CD14-positive monocyte (primary cell): Measurements from ENCODE around the gene ZNF627. TPM values are rescaled to one million over a fixed set of nuclear protein-coding genes. Genes with fewer than 3 reads are reported as not detected.
"Not testable (repeated sequence)": the region's sequence is repeated elsewhere in the genome, so short reads cannot be mapped to it uniquely, and the experiment has no call there.

Experiments used
- DNase-seq, 3 donors: peaks; one replicate each; pipeline ENCODE4 v3.0.0-alpha.2; 2011 to 2022
- H2AFZ ChIP-seq: 2 replicates; pipeline ENCODE4 v1.6.0; 2012; ENCODE audit warnings: mild to moderate bottlenecking, low read depth, low read length, inconsistent platforms; ENCODE audit not compliant: insufficient read depth, poor library complexity, severe bottlenecking
- H3K27ac ChIP-seq, 2 donors: 1 replicate in 1 of 2; 2 replicates in 1 of 2; pipeline ENCODE4 v1.5.1; 2012 to 2013; ENCODE audit warnings: low read length in 2 of 2, control low read depth in 1 of 2, inconsistent platforms in 1 of 2, low read depth in 1 of 2, mild to moderate bottlenecking in 1 of 2
- H3K27me3 ChIP-seq, 2 donors: one replicate each; pipeline versions ENCODE4 v1.6.0 to v1.6.1; 2011 to 2013; ENCODE audit warnings: low read length in 2 of 2; ENCODE audit not compliant: control insufficient read depth in 2 of 2, insufficient read depth in 2 of 2
- H3K36me3 ChIP-seq, 2 donors: replicated peaks in 1 of 2; 1 replicate in 1 of 2; 2 replicates in 1 of 2; pipeline versions ENCODE4 v1.5.1 to v1.6.1; 2012 to 2013; ENCODE audit warnings: low read length in 2 of 2, control low read depth in 1 of 2, inconsistent platforms in 1 of 2, mild to moderate bottlenecking in 1 of 2; ENCODE audit not compliant: insufficient read depth in 2 of 2, control insufficient read depth in 1 of 2
- H3K4me1 ChIP-seq, 2 donors: 1 replicate in 1 of 2; 2 replicates in 1 of 2; pipeline versions ENCODE4 v1.5.1 to v1.6.1; 2012 to 2013; ENCODE audit warnings: low read length in 2 of 2, control low read depth in 1 of 2, inconsistent platforms in 1 of 2, mild to moderate bottlenecking in 1 of 2, moderate library complexity in 1 of 2; ENCODE audit not compliant: insufficient read depth in 2 of 2, control insufficient read depth in 1 of 2
- H3K4me2 ChIP-seq: replicated peaks from 2 replicates; pipeline ENCODE3; 2012; ENCODE audit warnings: low read length, moderate library complexity, mild to moderate bottlenecking; ENCODE audit not compliant: poor library complexity, severe bottlenecking; ENCODE audit errors: extremely low read depth
- H3K4me3 ChIP-seq, 3 experiments: fragments of 200-600 bp in 1 of 3; sonication (generic) in 1 of 3; replicated peaks in 1 of 3; 1 replicate in 2 of 3; 2 replicates in 1 of 3; pipeline ENCODE4 v1.5.1; 2011 to 2013; ENCODE audit warnings: low read length in 3 of 3, mild to moderate bottlenecking in 3 of 3, control low read depth in 2 of 3, low read depth in 2 of 3, inconsistent platforms in 1 of 3, moderate library complexity in 1 of 3
- H3K79me2 ChIP-seq: 2 replicates; pipeline ENCODE4 v1.6.0; 2012; ENCODE audit warnings: mild to moderate bottlenecking, control low read depth, inconsistent platforms, low read length, moderate library complexity; ENCODE audit not compliant: insufficient read depth
- H3K9ac ChIP-seq: 2 replicates; pipeline ENCODE4 v1.6.0; 2017; ENCODE audit warnings: low read length, mild to moderate bottlenecking; ENCODE audit not compliant: insufficient read depth, poor library complexity, severe bottlenecking
- H3K9me3 ChIP-seq, 2 donors: replicated peaks in 1 of 2; 1 replicate in 1 of 2; 2 replicates in 1 of 2; pipeline versions ENCODE4 v1.5.1 to v1.6.1; 2012 to 2013; ENCODE audit warnings: low read length in 2 of 2, control low read depth in 1 of 2; ENCODE audit not compliant: control insufficient read depth in 1 of 2, insufficient read depth in 1 of 2
- H4K20me1 ChIP-seq: 2 replicates; pipeline ENCODE4 v1.6.0; 2012; ENCODE audit warnings: mild to moderate bottlenecking, low read length, control low read depth, moderate library complexity; ENCODE audit not compliant: insufficient read depth
- H3K27ac Mint-ChIP-seq, 7 donors: one replicate each; pipeline ENCODE4 v1.8.0; 2020; ENCODE audit warnings: mild to moderate bottlenecking in 7 of 7, mixed read lengths in 7 of 7, moderate library complexity in 6 of 7, inconsistent platforms in 2 of 7
- H3K27me3 Mint-ChIP-seq, 3 donors: one replicate each; pipeline ENCODE4 v1.8.0; 2021 to 2022; ENCODE audit warnings: low read depth in 3 of 3, mild to moderate bottlenecking in 3 of 3, mixed read lengths in 3 of 3, moderate library complexity in 3 of 3, inconsistent platforms in 1 of 3
- H3K36me3 Mint-ChIP-seq, 2 donors: one replicate each; pipeline ENCODE4 v1.8.0; 2020; ENCODE audit warnings: mixed read lengths in 2 of 2, inconsistent platforms in 1 of 2, mild to moderate bottlenecking in 1 of 2
- H3K4me1 Mint-ChIP-seq: one replicate; pipeline ENCODE4 v1.8.0; 2020; ENCODE audit warnings: mild to moderate bottlenecking, mixed read lengths
- H3K4me3 Mint-ChIP-seq, 2 donors: one replicate each; pipeline ENCODE4 v1.8.0; 2020; ENCODE audit warnings: mild to moderate bottlenecking in 2 of 2, mixed read lengths in 2 of 2, moderate library complexity in 1 of 2
- H3K9me3 Mint-ChIP-seq, 7 donors: one replicate each; pipeline ENCODE4 v1.8.0; 2020 to 2022; ENCODE audit warnings: mixed read lengths in 7 of 7, mild to moderate bottlenecking in 6 of 7, moderate library complexity in 6 of 7, inconsistent platforms in 2 of 7
- CTCF ChIP-seq: fragments of 200-600 bp; IDR thresholded peaks from one replicate; pipeline ENCODE4 v1.8.0; 2022; ENCODE audit warnings: antibody characterized with exemption, mild to moderate bottlenecking
- WGBS: methylation state at CpG from one replicate; pipeline ENCODE4 v1.1.5; 2013; ENCODE audit warnings: missing lambda C conversion rate; ENCODE audit not compliant: insufficient coverage; 5-methylcytosine and 5-hydroxymethylcytosine counted together
- intact Hi-C, 2 donors: fragments of 100-400 bp; cut with micrococcal nuclease; formaldehyde crosslinking; loops; one replicate each; pipeline versions ENCODE4 v1.15.0 to v1.15.1; 2023
- polyA plus RNA-seq, 3 donors: library from polyadenylated mRNA; depleted of rRNA in 1 of 3; unstranded in 2 of 3; stranded (reverse) in 1 of 3; fragments of 300-500 nt in 2 of 3; fragments of >200 nt in 1 of 3; fragmentation: Illumina TruSeq in 2 of 3; gene quantifications; 1 replicate in 2 of 3; 2 replicates in 1 of 3; pipeline ENCODE4 v1.2.3, GENCODE V29; 2012 to 2021

Gene ZNF627
- polyA plus RNA-seq, 3 donors, result 1.7 to 3.7 (median 3.4) TPM

GRCh38 chr19:11598746-11599145 is 1.5 kb downstream of the ZNF627 start:
- TF ChIP-seq CTCF, result no peak
- Histone ChIP-seq H3K27ac (no peak overlapping the region), H3K27me3 (no peaks in the 10 kb centered on the region), H3K4me3 (no peak overlapping the region), H3K4me2 (no peak overlapping the region), H3K4me1 (peaks cover 13 to 16% of the 10 kb centered on the region in 2 donors), H3K9ac (no peak overlapping the region), H3K79me2 (peaks cover 60% of the 10 kb centered on the region), H3K36me3 (peaks cover 0 to 1% of the 10 kb centered on the region in 2 donors), H3K9me3 (no peaks in the 10 kb centered on the region), H2AFZ (no peak overlapping the region), H4K20me1 (peaks cover 24% of the 10 kb centered on the region)
- H3K4me1 Mint-ChIP-seq, result peaks cover 22% of the 10 kb centered on the region
- no peak overlapping the region for H3K4me3 Mint-ChIP-seq
- peak overlapping the region in 2 of 7 donors; percentile 42 to 78 for H3K27ac Mint-ChIP-seq
- intact Hi-C loops, result loop anchor here (5.0 to 10.0 kb wide), 3 partner anchors 39 to 96 kb away; partner anchors contain the start of gene ZNF653 (in 1 of the 2)
- no CpG with 5 or more reads among the region's 2 CpGs for WGBS
- DNase-seq, result no peak
- peaks cover 9 to 21% of the 10 kb centered on the region in 2 donors for H3K36me3 Mint-ChIP-seq
- H3K9me3 Mint-ChIP-seq, result peaks cover 1 to 8% (median 2%) of the 10 kb centered on the region in 7 donors
- peaks cover 0 to 2% (median 2%) of the 10 kb centered on the region in 3 donors for H3K27me3 Mint-ChIP-seq

- intact Hi-C loops, result loop anchor here (5.0 to 10.0 kb wide), 3 partner anchors 38 to 95 kb away; partner anchors contain the start of gene ZNF653 (in 1 of the 2)
- H3K4me2 ChIP-seq, H3K27me3 ChIP-seq, H3K27ac ChIP-seq, H3K4me3 Mint-ChIP-seq, H3K9ac ChIP-seq, H3K9me3 ChIP-seq, H3K27me3 Mint-ChIP-seq, H3K27ac Mint-ChIP-seq, H2AFZ ChIP-seq, H3K4me3 ChIP-seq, H3K36me3 ChIP-seq, DNase-seq: not testable (repeated sequence)
- Histone ChIP-seq H3K4me1 (peaks cover 13 to 16% of the 10 kb centered on the region in 2 donors), H3K79me2 (peaks cover 69% of the 10 kb centered on the region), H4K20me1 (peaks cover 24% of the 10 kb centered on the region)
- peaks cover 22% of the 10 kb centered on the region for H3K4me1 Mint-ChIP-seq
- WGBS, result 87% methylated on average over 4 of the region's 8 CpGs
- H3K36me3 Mint-ChIP-seq, result peaks cover 17 to 30% of the 10 kb centered on the region in 2 donors
- peaks cover 3 to 14% (median 8%) of the 10 kb centered on the region in 7 donors for H3K9me3 Mint-ChIP-seq
These were observed 2.4 kb downstream of the ZNF627 start for GRCh38 chr19:11599704-11600103.
